ENCODE results near the gene SLC4A9. TPM values are rescaled to one million over a fixed set of nuclear protein-coding genes. Genes with fewer than 3 reads are reported as not detected.

SLC4A9 gene
- total RNA-seq, 2 experiments from 2014 or later = 0.35 to 0.44 TPM

- Mint-ChIP-seq H3K9me3 (no peaks in the 10 kb centered on the region), H3K27me3 (no peaks in the 10 kb centered on the region), H3K4me3 (no peak overlapping the region), H3K4me1 (peaks cover 5% of the 10 kb centered on the region), H3K36me3 (ENCODE audit: low read depth) (no peaks in the 10 kb centered on the region), H3K27ac (no peak overlapping the region)
- ChIA-PET POLR2A (no interaction called here), CTCF (interaction anchor here (1.5 to 5.2 kb wide), 3 partner anchors 10 to 122 kb away, joined by 5 to 33 read pairs (median 12); no protein-coding TSS in a partner anchor)
- DNase-seq = no peak
These were observed 5.9 kb downstream of the SLC4A9 start for GRCh38 chr5:140365941-140366340.

GRCh38 chr5:140366589-140367255, 6.7 kb downstream of the SLC4A9 start:
- H3K4me3 Mint-ChIP-seq = no peak overlapping the region
- ChIA-PET CTCF (interaction anchor here (0.7 to 5.2 kb wide), 6 partner anchors 8 to 122 kb away, joined by 3 to 33 read pairs (median 4); no protein-coding TSS in a partner anchor), POLR2A (no interaction called here)
- no peak for DNase-seq
- H3K36me3 Mint-ChIP-seq (ENCODE audit: low read depth) = no peaks in the 10 kb centered on the region
- H3K4me1 Mint-ChIP-seq = peaks cover 5% of the 10 kb centered on the region
- H3K9me3 Mint-ChIP-seq = no peaks in the 10 kb centered on the region
- H3K27me3 Mint-ChIP-seq = no peaks in the 10 kb centered on the region
- H3K27ac Mint-ChIP-seq = no peak overlapping the region

- H3K4me1 Mint-ChIP-seq = peaks cover 5% of the 10 kb centered on the region
- no peaks in the 10 kb centered on the region for H3K27me3 Mint-ChIP-seq
- POLR2A ChIA-PET = no interaction called here
- H3K9me3 Mint-ChIP-seq = no peaks in the 10 kb centered on the region
- CTCF ChIA-PET = interaction anchor here (0.6 to 5.2 kb wide), 7 partner anchors 9 to 517 kb away, joined by 3 to 33 read pairs (median 4); no protein-coding TSS in a partner anchor
- no peak for DNase-seq
- H3K27ac Mint-ChIP-seq = no peak overlapping the region
- H3K4me3 Mint-ChIP-seq = no peak overlapping the region
- H3K36me3 Mint-ChIP-seq (ENCODE audit: low read depth) = no peaks in the 10 kb centered on the region
These were observed 7.4 kb downstream of the SLC4A9 start for GRCh38 chr5:140367256-140368013.

GRCh38 chr5:140371356-140372151, 11.6 kb downstream of the SLC4A9 start:
- Mint-ChIP-seq H3K4me3 (no peak overlapping the region), H3K4me1 (peaks cover 4% of the 10 kb centered on the region), H3K27me3 (no peaks in the 10 kb centered on the region), H3K36me3 (ENCODE audit: low read depth) (no peaks in the 10 kb centered on the region), H3K9me3 (no peaks in the 10 kb centered on the region), H3K27ac (no peak overlapping the region)
- no peak for DNase-seq
- ChIA-PET CTCF (interaction anchor here (1.1 to 3.2 kb wide), 10 partner anchors 8 to 351 kb away, joined by 3 to 18 read pairs (median 7); partner anchors contain the start of genes CD14, HBEGF and SLC4A9), POLR2A (no interaction called here)

- Mint-ChIP-seq H3K4me3 (no peak overlapping the region), H3K27ac (peak overlapping the region; percentile 33), H3K27me3 (no peaks in the 10 kb centered on the region), H3K36me3 (ENCODE audit: low read depth) (no peaks in the 10 kb centered on the region), H3K9me3 (no peaks in the 10 kb centered on the region), H3K4me1 (peaks cover 4% of the 10 kb centered on the region)
- CTCF ChIA-PET = interaction anchor here (0.6 to 3.2 kb wide), 19 partner anchors 9 to 1127 kb away, joined by 3 to 18 read pairs (median 4); partner anchors contain the start of genes CD14, HBEGF and SLC4A9
- POLR2A ChIA-PET = no interaction called here
- peak; percentile 47 for DNase-seq
These were observed 13.0 kb downstream of the SLC4A9 start for GRCh38 chr5:140372971-140373487.

- CTCF ChIA-PET = interaction anchor here (0.7 to 2.4 kb wide), 4 partner anchors 9 to 142 kb away, joined by 3 to 10 read pairs (median 4); partner anchors contain the start of gene ANKHD1
- Mint-ChIP-seq H3K36me3 (ENCODE audit: low read depth) (no peaks in the 10 kb centered on the region), H3K27me3 (no peaks in the 10 kb centered on the region), H3K9me3 (no peaks in the 10 kb centered on the region), H3K4me1 (peaks cover 10% of the 10 kb centered on the region), H3K4me3 (no peak overlapping the region), H3K27ac (no peak overlapping the region)
- DNase-seq = no peak
- POLR2A ChIA-PET = no interaction called here
These were observed 21.4 kb downstream of the SLC4A9 start for GRCh38 chr5:140381351-140381750.

GRCh38 chr5:140381972-140382371, 22.0 kb downstream of the SLC4A9 start:
- Mint-ChIP-seq H3K9me3 (no peaks in the 10 kb centered on the region), H3K4me3 (no peak overlapping the region), H3K36me3 (ENCODE audit: low read depth) (no peaks in the 10 kb centered on the region), H3K27ac (no peak overlapping the region), H3K4me1 (peaks cover 10% of the 10 kb centered on the region), H3K27me3 (no peaks in the 10 kb centered on the region)
- no peak for DNase-seq
- POLR2A ChIA-PET = interaction anchor here (0.7 kb wide), 1 partner anchor 167 kb away, joined by 3 read pairs; no protein-coding TSS in a partner anchor
- CTCF ChIA-PET = interaction anchor here (1.3 to 2.4 kb wide), 2 partner anchors 9 to 19 kb away, joined by 4 to 10 read pairs; partner anchors contain the start of gene ANKHD1

GRCh38 chr5:140382866-140383265, 22.9 kb downstream of the SLC4A9 start:
- no peaks in the 10 kb centered on the region for H3K36me3 Mint-ChIP-seq (ENCODE audit: low read depth)
- DNase-seq = no peak
- POLR2A ChIA-PET = no interaction called here
- H3K4me1 Mint-ChIP-seq = peaks cover 10% of the 10 kb centered on the region
- no peaks in the 10 kb centered on the region for H3K27me3 Mint-ChIP-seq
- H3K27ac Mint-ChIP-seq = peak overlapping the region; percentile 19
- CTCF ChIA-PET = interaction anchor here (2.4 kb wide), 1 partner anchor 10 kb away, joined by 10 read pairs; no protein-coding TSS in a partner anchor
- no peaks in the 10 kb centered on the region for H3K9me3 Mint-ChIP-seq
- H3K4me3 Mint-ChIP-seq = no peak overlapping the region

- Mint-ChIP-seq H3K27me3 (no peaks in the 10 kb centered on the region), H3K9me3 (no peaks in the 10 kb centered on the region), H3K4me3 (no peak overlapping the region), H3K27ac (no peak overlapping the region), H3K4me1 (peaks cover 10% of the 10 kb centered on the region), H3K36me3 (ENCODE audit: low read depth) (no peaks in the 10 kb centered on the region)
- CTCF ChIA-PET = interaction anchor here (2.4 kb wide), 1 partner anchor 11 kb away, joined by 10 read pairs; no protein-coding TSS in a partner anchor
- POLR2A ChIA-PET = no interaction called here
- no peak for DNase-seq
These were observed 23.3 kb downstream of the SLC4A9 start for GRCh38 chr5:140383300-140383699.

GRCh38 chr5:140388052-140388451, 28.1 kb downstream of the SLC4A9 start:
- POLR2A ChIA-PET = no interaction called here
- no peaks in the 10 kb centered on the region for H3K36me3 Mint-ChIP-seq (ENCODE audit: low read depth)
- no peak for DNase-seq
- no peak overlapping the region for H3K4me3 Mint-ChIP-seq
- CTCF ChIA-PET = interaction anchor here (0.8 to 1.7 kb wide), 4 partner anchors 13 to 338 kb away, joined by 3 to 5 read pairs (median 3); partner anchors contain the start of gene ANKHD1
- H3K9me3 Mint-ChIP-seq = no peaks in the 10 kb centered on the region
- H3K27me3 Mint-ChIP-seq = no peaks in the 10 kb centered on the region
- H3K4me1 Mint-ChIP-seq = peaks cover 7% of the 10 kb centered on the region
- H3K27ac Mint-ChIP-seq = no peak overlapping the region

- POLR2A ChIA-PET = no interaction called here
- Mint-ChIP-seq H3K4me3 (no peak overlapping the region), H3K36me3 (ENCODE audit: low read depth) (no peaks in the 10 kb centered on the region), H3K9me3 (no peaks in the 10 kb centered on the region), H3K27ac (no peak overlapping the region), H3K4me1 (no peaks in the 10 kb centered on the region), H3K27me3 (no peaks in the 10 kb centered on the region)
- CTCF ChIA-PET = no interaction called here
- no peak for DNase-seq
These were observed 31.3 kb downstream of the SLC4A9 start for GRCh38 chr5:140391312-140391711.

GRCh38 chr5:140391732-140392131, 31.7 kb downstream of the SLC4A9 start:
- ChIA-PET POLR2A (interaction anchor here (0.7 kb wide), 1 partner anchor 265 kb away, joined by 4 read pairs; no protein-coding TSS in a partner anchor), CTCF (no interaction called here)
- no peaks in the 10 kb centered on the region for H3K9me3 Mint-ChIP-seq
- H3K27me3 Mint-ChIP-seq = no peaks in the 10 kb centered on the region
- no peaks in the 10 kb centered on the region for H3K4me1 Mint-ChIP-seq
- no peak for DNase-seq
- no peak overlapping the region for H3K27ac Mint-ChIP-seq
- no peak overlapping the region for H3K4me3 Mint-ChIP-seq
- H3K36me3 Mint-ChIP-seq (ENCODE audit: low read depth) = no peaks in the 10 kb centered on the region
